ENCODE measurements around the gene PSG3.
"Not testable (repeated sequence)": the region's sequence is repeated elsewhere in the genome, so short reads cannot be mapped to it uniquely, and the experiment has no call there.

PSG3 gene

DNA sequence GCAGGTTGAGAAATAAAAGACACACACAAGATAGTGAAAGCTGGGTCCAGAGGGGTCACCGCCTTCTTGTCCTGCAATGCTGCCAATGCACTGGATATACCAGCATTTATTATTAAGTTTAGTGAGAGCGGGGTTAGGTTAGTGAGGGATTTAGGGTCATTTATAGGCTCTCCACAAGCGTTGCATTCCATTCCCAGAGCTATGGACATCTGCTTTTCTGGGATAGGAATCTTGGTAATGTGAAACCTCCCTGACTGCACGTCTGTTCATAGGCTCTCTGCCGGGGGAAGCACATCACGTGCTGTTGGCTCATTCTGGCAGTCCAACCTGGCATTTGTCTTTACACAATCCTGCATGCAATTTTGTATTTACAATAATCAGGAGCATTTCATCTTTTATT, 27.5 kb downstream of the PSG3 start:
- not testable (repeated sequence) for H3K9ac ChIP-seq (ENCODE audit: low read length); H3F3A ChIP-seq (ENCODE audit: insufficient read depth); H3K9me2 ChIP-seq (replicated peaks; ENCODE audit: insufficient read depth, low read length); H3K36me3 ChIP-seq (ENCODE audit: low read length); H3K9me3 ChIP-seq (ENCODE audit: insufficient read depth, low read length); H3K79me2 ChIP-seq (ENCODE audit: insufficient read depth, low read length); H3K4me2 ChIP-seq (ENCODE audit: low read depth, low read length, poor library complexity, severe bottlenecking); H2AFZ ChIP-seq (ENCODE audit: low read depth, low read length, severe bottlenecking); H3K27ac ChIP-seq (ENCODE audit: low read depth, low read length); H4K20me1 ChIP-seq (ENCODE audit: low read depth, low read length); H3K27me3 ChIP-seq (ENCODE audit: low read length); H3K4me3 ChIP-seq (ENCODE audit: insufficient read depth, low read length, poor library complexity, severe bottlenecking)

DNA sequence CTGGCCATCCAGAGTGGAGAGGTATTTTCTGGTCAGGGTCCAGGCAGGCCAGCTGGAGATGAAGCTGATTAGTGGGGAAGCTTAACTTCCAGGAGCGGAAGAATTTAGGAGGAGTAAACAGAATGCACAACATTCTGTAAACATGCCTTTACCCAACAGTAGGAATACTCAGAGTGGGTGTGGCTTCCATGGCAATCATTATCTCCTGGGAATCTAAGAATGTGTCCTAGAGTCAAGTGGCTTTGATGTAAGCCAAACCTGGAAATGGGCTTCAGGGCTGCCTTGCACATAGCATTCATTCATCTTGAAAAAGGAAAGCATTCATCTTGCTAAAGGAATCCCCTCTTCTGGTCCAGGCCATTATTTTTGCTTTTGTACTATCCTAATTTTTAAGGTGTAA, 29.3 kb downstream of the PSG3 start:
- not testable (repeated sequence) for H3K9me3 ChIP-seq (ENCODE audit: insufficient read depth, low read length); H3K27me3 ChIP-seq (ENCODE audit: low read length); H4K20me1 ChIP-seq (ENCODE audit: low read depth, low read length); H3F3A ChIP-seq (ENCODE audit: insufficient read depth); H3K9ac ChIP-seq (ENCODE audit: low read length); H3K79me2 ChIP-seq (ENCODE audit: insufficient read depth, low read length); H3K27ac ChIP-seq (ENCODE audit: low read depth, low read length); H3K9me2 ChIP-seq (replicated peaks; ENCODE audit: insufficient read depth, low read length); H3K36me3 ChIP-seq (ENCODE audit: low read length); H3K4me3 ChIP-seq (ENCODE audit: insufficient read depth, low read length, poor library complexity, severe bottlenecking); H3K4me2 ChIP-seq (ENCODE audit: low read depth, low read length, poor library complexity, severe bottlenecking); H2AFZ ChIP-seq (ENCODE audit: low read depth, low read length, severe bottlenecking)

DNA sequence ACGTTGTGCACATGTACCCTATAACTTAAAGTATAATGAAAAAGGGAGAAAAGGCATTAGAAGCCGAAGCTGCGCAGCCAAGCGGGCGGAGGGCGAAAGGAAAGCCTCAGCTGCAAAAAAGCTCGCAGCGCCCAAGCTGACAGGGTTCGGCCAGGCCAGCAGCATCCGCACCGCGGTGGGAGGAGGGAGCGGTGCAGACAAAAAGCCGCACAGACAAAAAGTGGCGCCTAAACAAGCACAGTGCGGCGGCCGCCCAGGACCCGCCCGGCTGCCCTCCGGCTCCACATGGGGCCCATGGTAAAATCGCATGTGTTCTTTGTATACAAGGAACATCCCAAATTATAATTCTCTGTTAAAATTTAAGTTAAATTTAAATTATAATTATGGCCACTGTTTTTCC, 42.4 kb downstream of the PSG3 start:
- H3K9me2 ChIP-seq (replicated peaks; ENCODE audit: insufficient read depth, low read length) = no peaks in the 10 kb centered on the region
- no peak overlapping the region for H3K4me2 ChIP-seq (ENCODE audit: low read depth, low read length, poor library complexity, severe bottlenecking)
- TF ChIP-seq, protein P1, sequence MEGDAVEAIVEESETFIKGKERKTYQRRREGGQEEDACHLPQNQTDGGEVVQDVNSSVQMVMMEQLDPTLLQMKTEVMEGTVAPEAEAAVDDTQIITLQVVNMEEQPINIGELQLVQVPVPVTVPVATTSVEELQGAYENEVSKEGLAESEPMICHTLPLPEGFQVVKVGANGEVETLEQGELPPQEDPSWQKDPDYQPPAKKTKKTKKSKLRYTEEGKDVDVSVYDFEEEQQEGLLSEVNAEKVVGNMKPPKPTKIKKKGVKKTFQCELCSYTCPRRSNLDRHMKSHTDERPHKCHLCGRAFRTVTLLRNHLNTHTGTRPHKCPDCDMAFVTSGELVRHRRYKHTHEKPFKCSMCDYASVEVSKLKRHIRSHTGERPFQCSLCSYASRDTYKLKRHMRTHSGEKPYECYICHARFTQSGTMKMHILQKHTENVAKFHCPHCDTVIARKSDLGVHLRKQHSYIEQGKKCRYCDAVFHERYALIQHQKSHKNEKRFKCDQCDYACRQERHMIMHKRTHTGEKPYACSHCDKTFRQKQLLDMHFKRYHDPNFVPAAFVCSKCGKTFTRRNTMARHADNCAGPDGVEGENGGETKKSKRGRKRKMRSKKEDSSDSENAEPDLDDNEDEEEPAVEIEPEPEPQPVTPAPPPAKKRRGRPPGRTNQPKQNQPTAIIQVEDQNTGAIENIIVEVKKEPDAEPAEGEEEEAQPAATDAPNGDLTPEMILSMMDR (IDR thresholded peaks at IDR 0.05; ENCODE audit: insufficient read depth, low read length, poor library complexity, severe bottlenecking) = no peak
- no peak overlapping the region for H3K9ac ChIP-seq (ENCODE audit: low read length)
- H3K79me2 ChIP-seq (ENCODE audit: insufficient read depth, low read length) = no peaks in the 10 kb centered on the region
- no peak overlapping the region for H3K4me3 ChIP-seq (ENCODE audit: insufficient read depth, low read length, poor library complexity, severe bottlenecking)
- no peaks in the 10 kb centered on the region for H3K9me3 ChIP-seq (ENCODE audit: insufficient read depth, low read length)
- H3F3A ChIP-seq (ENCODE audit: insufficient read depth) = no peaks in the 10 kb centered on the region
- H3K36me3 ChIP-seq (ENCODE audit: low read length) = no peaks in the 10 kb centered on the region
- no peaks in the 10 kb centered on the region for H3K27me3 ChIP-seq (ENCODE audit: low read length)
- no peak overlapping the region for H2AFZ ChIP-seq (ENCODE audit: low read depth, low read length, severe bottlenecking)
- no peaks in the 10 kb centered on the region for H4K20me1 ChIP-seq (ENCODE audit: low read depth, low read length)
- H3K27ac ChIP-seq (ENCODE audit: low read depth, low read length) = no peak overlapping the region

DNA sequence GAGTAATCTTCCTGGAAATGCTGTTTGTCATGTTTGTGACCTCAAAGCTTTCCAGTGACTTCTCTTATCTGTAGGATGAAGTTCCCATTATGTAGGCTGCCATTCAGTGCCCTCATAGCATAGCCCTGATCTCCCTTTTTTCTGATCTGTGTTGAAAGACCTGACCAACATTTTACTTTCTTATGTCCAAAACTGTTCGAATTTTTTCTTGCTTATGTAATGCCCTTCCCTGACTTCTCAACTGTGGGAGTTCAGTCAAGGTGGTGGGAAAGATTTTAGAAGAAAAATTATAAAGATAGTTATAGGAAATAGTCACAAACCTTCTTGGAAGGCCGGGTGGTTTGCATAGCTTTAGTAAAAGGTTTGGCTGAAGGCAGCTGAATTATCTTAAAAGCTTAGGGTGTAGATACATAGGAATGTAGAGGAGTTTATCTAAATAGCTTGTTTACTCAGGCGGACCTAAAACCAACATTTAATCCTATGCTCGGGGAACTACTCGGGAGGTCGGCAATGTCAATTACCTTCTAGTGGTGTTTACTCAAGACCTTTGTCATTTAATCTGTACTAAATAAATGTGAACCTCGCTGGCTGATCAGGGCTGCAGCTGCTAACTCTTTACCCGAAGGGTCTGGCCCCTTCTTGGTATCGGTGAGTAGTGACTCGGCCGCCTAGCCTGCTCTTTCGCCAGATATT, 44.3 kb downstream of the PSG3 start:
- Histone ChIP-seq H3K9me3 (ENCODE audit: insufficient read depth, low read length) (no peaks in the 10 kb centered on the region), H3K4me2 (ENCODE audit: low read depth, low read length, poor library complexity, severe bottlenecking) (no peak overlapping the region), H3F3A (ENCODE audit: insufficient read depth) (no peaks in the 10 kb centered on the region), H3K9me2 (replicated peaks; ENCODE audit: insufficient read depth, low read length) (no peaks in the 10 kb centered on the region), H4K20me1 (ENCODE audit: low read depth, low read length) (no peaks in the 10 kb centered on the region), H3K36me3 (ENCODE audit: low read length) (no peaks in the 10 kb centered on the region), H3K9ac (ENCODE audit: low read length) (no peak overlapping the region), H3K79me2 (ENCODE audit: insufficient read depth, low read length) (no peaks in the 10 kb centered on the region), H3K4me3 (ENCODE audit: insufficient read depth, low read length, poor library complexity, severe bottlenecking) (no peak overlapping the region), H2AFZ (ENCODE audit: low read depth, low read length, severe bottlenecking) (no peak overlapping the region), H3K27me3 (ENCODE audit: low read length) (no peaks in the 10 kb centered on the region), H3K27ac (ENCODE audit: low read depth, low read length) (no peak overlapping the region)
- TF ChIP-seq, protein P1 (IDR thresholded peaks at IDR 0.05; ENCODE audit: insufficient read depth, low read length, poor library complexity, severe bottlenecking) = no peak
- no peak for TF ChIP-seq EZH2phosphoT487 (conservative IDR thresholded peaks at IDR 0.05; ENCODE audit: low read length)
